Neuronal stem cell (in vitro differentiated cells): ENCODE data around the gene SLC10A3.
A peak's percentile ranks its signal among the peaks of the same experiment; 100 is the strongest.

Experiments
- DNase-seq: peaks from one replicate; pipeline ENCODE4 v3.0.0-alpha.2; 2013; ENCODE audit warnings: low spot score
- H2AFZ ChIP-seq: one replicate; pipeline ENCODE4 v1.6.1; 2013; ENCODE audit warnings: mild to moderate bottlenecking, low read length, inconsistent platforms
- H2AK5ac ChIP-seq: 2 replicates; pipeline ENCODE4 v1.6.1; 2013; ENCODE audit warnings: low read depth, mild to moderate bottlenecking, inconsistent platforms, low read length, moderate library complexity, mixed read lengths
- H2BK120ac ChIP-seq: 2 replicates; pipeline ENCODE4 v1.6.1; 2013; ENCODE audit warnings: low read depth, mild to moderate bottlenecking, inconsistent platforms, low read length, moderate library complexity, mixed read lengths
- H2BK12ac ChIP-seq: one replicate; pipeline ENCODE4 v1.6.1; 2013; ENCODE audit warnings: low read length, inconsistent platforms
- H2BK15ac ChIP-seq: 2 replicates; pipeline ENCODE4 v1.6.1; 2013; ENCODE audit warnings: mild to moderate bottlenecking, low read length, inconsistent platforms, mixed read lengths
- H2BK5ac ChIP-seq: one replicate; pipeline ENCODE4 v1.6.1; 2013; ENCODE audit warnings: inconsistent platforms, mild to moderate bottlenecking, low read length, moderate library complexity
- H3K14ac ChIP-seq: one replicate; pipeline ENCODE4 v1.6.1; 2013; ENCODE audit warnings: low read length, inconsistent platforms
- H3K18ac ChIP-seq: 2 replicates; pipeline ENCODE4 v1.6.1; 2013; ENCODE audit warnings: low read length, inconsistent platforms
- H3K23ac ChIP-seq: 2 replicates; pipeline ENCODE4 v1.6.1; 2013; ENCODE audit warnings: low read depth, mild to moderate bottlenecking, mixed read lengths, low read length, inconsistent platforms; ENCODE audit not compliant: poor library complexity
- H3K27ac ChIP-seq: replicated peaks from 3 replicates; pipeline ENCODE4 v1.5.1; 2013; ENCODE audit warnings: low read length, inconsistent platforms
- H3K27me3 ChIP-seq, 3 experiments: 2 replicates each; pipeline ENCODE4 v1.6.1; 2013; ENCODE audit warnings: low read length in 3 of 3, mild to moderate bottlenecking in 2 of 3, inconsistent platforms in 1 of 3, low read depth in 1 of 3, mixed read lengths in 1 of 3, moderate library complexity in 1 of 3; ENCODE audit not compliant: control insufficient read depth in 3 of 3, insufficient read depth in 3 of 3
- H3K36me3 ChIP-seq, 2 donors: replicated peaks in 1 of 2; 2 replicates each; pipeline ENCODE4 v1.6.1; 2013; ENCODE audit warnings: low read length in 2 of 2; ENCODE audit not compliant: control insufficient read depth in 2 of 2, insufficient read depth in 2 of 2
- H3K4ac ChIP-seq: 2 replicates; pipeline ENCODE4 v1.6.1; 2013; ENCODE audit warnings: inconsistent platforms, mild to moderate bottlenecking, low read length, moderate library complexity
- H3K4me1 ChIP-seq, 2 donors: 1 replicate in 1 of 2; 2 replicates in 1 of 2; pipeline ENCODE4 v1.6.1; 2013; ENCODE audit warnings: low read length in 2 of 2, low read depth in 1 of 2; ENCODE audit not compliant: control insufficient read depth in 2 of 2, insufficient read depth in 1 of 2
- H3K4me2 ChIP-seq: one replicate; pipeline ENCODE4 v1.6.1; 2013; ENCODE audit warnings: mild to moderate bottlenecking, low read length, inconsistent platforms; ENCODE audit not compliant: insufficient read depth, poor library complexity, severe bottlenecking
- H3K4me3 ChIP-seq, 2 donors: 2 replicates each; pipeline ENCODE4 v1.5.1; 2013; ENCODE audit warnings: low read length in 2 of 2, mild to moderate bottlenecking in 2 of 2, inconsistent platforms in 1 of 2, moderate library complexity in 1 of 2
- H3K79me1 ChIP-seq: one replicate; pipeline ENCODE4 v1.6.1; 2013; ENCODE audit warnings: low read depth, mild to moderate bottlenecking, inconsistent platforms, low read length, moderate library complexity
- H3K9ac ChIP-seq: one replicate; pipeline ENCODE4 v1.6.1; 2013; ENCODE audit warnings: mild to moderate bottlenecking, low read depth, low read length, inconsistent platforms; ENCODE audit not compliant: poor library complexity
- H3K9me3 ChIP-seq, 2 donors: replicated peaks in 1 of 2; 2 replicates each; pipeline versions ENCODE3 to v1.6.1; 2013; ENCODE audit warnings: low read length in 2 of 2, mild to moderate bottlenecking in 2 of 2, inconsistent platforms in 1 of 2, low read depth in 1 of 2, mixed read lengths in 1 of 2, moderate library complexity in 1 of 2; ENCODE audit not compliant: control insufficient read depth in 2 of 2, insufficient read depth in 1 of 2
- H4K8ac ChIP-seq: one replicate; pipeline ENCODE4 v1.6.1; 2013; ENCODE audit warnings: low read depth, mild to moderate bottlenecking, inconsistent platforms, low read length, moderate library complexity
- H4K91ac ChIP-seq: one replicate; pipeline ENCODE4 v1.6.1; 2013; ENCODE audit warnings: low read length, low read depth, mild to moderate bottlenecking, inconsistent platforms; ENCODE audit not compliant: poor library complexity
- WGBS, 2 donors: extraction: QIAGEN DNeasy Blood & Tissue Kit; methylation state at CpG; one replicate each; pipeline ENCODE4 v1.1.7; 2013; ENCODE audit warnings: missing lambda C conversion rate in 2 of 2, mixed read lengths in 1 of 2; ENCODE audit not compliant: insufficient read length in 2 of 2, insufficient replicate concordance in 1 of 2; ENCODE audit errors: extremely low coverage in 2 of 2; 5-methylcytosine and 5-hydroxymethylcytosine counted together

Gene SLC10A3

DNA sequence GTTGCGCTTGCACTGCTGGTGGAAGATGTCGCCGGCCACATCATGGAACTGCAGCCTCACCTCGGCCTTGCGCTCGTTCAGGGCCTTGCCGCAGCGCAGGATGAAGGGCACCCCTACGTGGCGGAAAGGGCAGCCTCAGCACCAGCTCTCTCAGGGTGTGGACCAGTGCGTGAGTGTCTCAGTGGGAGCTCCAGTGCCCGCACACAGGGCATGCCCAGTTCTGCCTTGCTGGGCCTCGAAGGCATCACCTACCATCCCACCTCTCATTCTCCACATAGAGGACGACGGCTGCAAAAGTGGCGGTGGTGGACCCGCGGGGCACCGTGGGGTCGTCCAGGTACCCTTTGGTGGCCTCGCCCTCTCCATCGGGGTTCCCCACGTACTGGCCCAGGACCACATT, 42.3 kb upstream of the SLC10A3 start:
- Histone ChIP-seq H3K9ac (no peak overlapping the region), H3K18ac (no peak overlapping the region), H2AFZ (no peak overlapping the region), H2BK120ac (no peak overlapping the region), H2BK12ac (no peak overlapping the region), H2AK5ac (no peak overlapping the region), H3K9me3 (no peaks in the 10 kb centered on the region), H2BK5ac (no peak overlapping the region), H3K27me3 (no peaks in the 10 kb centered on the region), H3K27ac (no peak overlapping the region), H4K8ac (no peak overlapping the region), H3K4me3 (no peak overlapping the region), H3K4ac (no peak overlapping the region), H3K14ac (no peak overlapping the region), H3K36me3 (peaks cover 27 to 49% of the 10 kb centered on the region in 2 donors), H4K91ac (no peak overlapping the region), H3K4me1 (no peaks in the 10 kb centered on the region), H3K23ac (peak overlapping the region; percentile 43), H2BK15ac (no peak overlapping the region), H3K4me2 (no peak overlapping the region), H3K79me1 (no peaks in the 10 kb centered on the region)
- WGBS, 2 donors, result no CpG with 5 or more reads among the region's 23 CpGs
- no peak for DNase-seq

DNA sequence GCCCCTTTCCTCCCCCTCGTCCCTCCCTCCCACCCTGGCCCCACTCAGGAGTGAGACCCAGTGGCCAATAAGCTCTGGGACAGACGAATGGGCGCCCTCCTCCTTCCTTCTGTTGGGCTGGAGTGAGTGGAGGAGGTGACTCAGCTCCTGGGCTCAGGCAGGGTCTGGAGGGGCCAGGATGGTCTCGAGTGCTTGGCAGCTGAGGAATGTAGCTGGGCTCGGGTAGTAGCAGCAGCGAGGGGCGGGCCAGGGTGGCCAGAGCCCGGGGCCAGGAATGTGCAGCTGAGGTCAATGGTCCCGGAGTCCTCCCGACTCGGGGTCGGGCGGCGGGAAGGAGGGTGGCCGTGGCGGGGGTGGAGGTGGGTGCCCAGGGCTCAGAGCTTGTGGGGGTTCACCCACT, 41.2 kb upstream of the SLC10A3 start:
- Histone ChIP-seq H3K14ac (no peak overlapping the region), H2BK5ac (no peak overlapping the region), H2AFZ (no peak overlapping the region), H2BK120ac (no peak overlapping the region), H3K27me3 (no peaks in the 10 kb centered on the region), H2BK15ac (no peak overlapping the region), H3K36me3 (peaks cover 27 to 49% of the 10 kb centered on the region in 2 donors), H3K27ac (no peak overlapping the region), H4K8ac (no peak overlapping the region), H3K4me2 (no peak overlapping the region), H3K18ac (no peak overlapping the region), H3K23ac (no peak overlapping the region), H3K79me1 (no peaks in the 10 kb centered on the region), H3K4me1 (peaks cover 3 to 7% of the 10 kb centered on the region in 2 donors), H4K91ac (no peak overlapping the region), H3K4ac (no peak overlapping the region), H3K9ac (no peak overlapping the region), H2BK12ac (no peak overlapping the region), H3K9me3 (no peaks in the 10 kb centered on the region), H3K4me3 (no peak overlapping the region), H2AK5ac (no peak overlapping the region)
- no CpG with 5 or more reads among the region's 16 CpGs for WGBS, 2 donors
- no peak for DNase-seq

- WGBS, 2 donors, result no CpG with 5 or more reads among the region's 11 CpGs
Observed at GRCh38 chrX:154530286-154530685, 39.9 kb upstream of the SLC10A3 start.

DNA sequence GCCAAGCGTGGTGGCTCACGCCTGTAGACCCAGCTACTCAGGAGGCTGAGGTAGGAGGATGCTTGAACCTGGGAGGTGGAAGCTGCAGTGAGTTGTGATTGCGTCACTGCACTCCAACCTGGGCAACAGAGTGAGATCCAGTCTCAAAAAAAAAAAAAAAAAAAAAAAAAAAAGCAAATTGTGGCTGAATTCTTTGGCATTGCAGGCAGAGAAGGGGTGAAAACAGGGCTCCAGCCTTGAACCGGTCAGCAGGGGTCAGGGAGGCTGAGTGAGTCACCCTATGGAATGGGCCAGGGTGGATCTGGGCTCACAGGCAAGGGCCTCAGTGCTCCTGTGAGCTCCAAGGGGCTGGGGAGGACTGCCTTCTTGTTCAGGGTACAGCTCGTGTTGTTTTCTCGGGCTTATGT, 38.8 kb upstream of the SLC10A3 start:
- no CpG with 5 or more reads among the region's 6 CpGs for WGBS, 2 donors
- no peak overlapping the region for H4K91ac ChIP-seq
- H3K23ac ChIP-seq, result no peak overlapping the region
- H3K4me2 ChIP-seq, result no peak overlapping the region
- H3K18ac ChIP-seq, result no peak overlapping the region
- no peak overlapping the region for H3K4ac ChIP-seq
- no peak overlapping the region for H2AK5ac ChIP-seq
- no peak overlapping the region for H2AFZ ChIP-seq
- peaks cover 18 to 29% of the 10 kb centered on the region in 2 donors for H3K36me3 ChIP-seq
- H2BK5ac ChIP-seq, result no peak overlapping the region
- no peak overlapping the region for H2BK12ac ChIP-seq
- no peak overlapping the region for H2BK15ac ChIP-seq
- no peak overlapping the region for H3K9ac ChIP-seq
- H3K9me3 ChIP-seq, result no peaks in the 10 kb centered on the region
- no peak overlapping the region for H3K4me3 ChIP-seq
- no peaks in the 10 kb centered on the region for H3K79me1 ChIP-seq
- H2BK120ac ChIP-seq, result no peak overlapping the region
- no peak overlapping the region for H3K27ac ChIP-seq
- no peak overlapping the region for H4K8ac ChIP-seq
- no peak for DNase-seq
- H3K14ac ChIP-seq, result no peak overlapping the region
- H3K27me3 ChIP-seq, result no peaks in the 10 kb centered on the region
- peaks cover 3 to 7% of the 10 kb centered on the region in 2 donors for H3K4me1 ChIP-seq

More at GRCh38 chrX:154530286-154530685, 39.9 kb upstream of the SLC10A3 start:
- Histone ChIP-seq H3K27me3 (no peaks in the 10 kb centered on the region), H3K23ac (no peak overlapping the region), H4K8ac (no peak overlapping the region), H2BK120ac (no peak overlapping the region), H2AFZ (no peak overlapping the region), H3K27ac (no peak overlapping the region), H3K4me3 (no peak overlapping the region), H3K4me1 (peaks cover 3 to 7% of the 10 kb centered on the region in 2 donors), H2BK5ac (no peak overlapping the region), H2AK5ac (no peak overlapping the region), H3K9ac (no peak overlapping the region), H3K36me3 (peaks cover 26 to 38% of the 10 kb centered on the region in 2 donors), H3K4ac (no peak overlapping the region), H2BK12ac (no peak overlapping the region), H4K91ac (no peak overlapping the region), H3K14ac (no peak overlapping the region), H2BK15ac (no peak overlapping the region), H3K79me1 (no peaks in the 10 kb centered on the region), H3K18ac (no peak overlapping the region), H3K4me2 (no peak overlapping the region), H3K9me3 (no peaks in the 10 kb centered on the region)
- DNase-seq, result no peak
